Stimulated activated CD4-positive, alpha-beta T cell treated with anti-CD3 and anti-CD28 coated beads, Interleukin-2, amount 100 ng/mL, for 24 hours (primary cell): Measurements from ENCODE around the gene AKR7A3.
"Not testable (repeated sequence)": the region's sequence is repeated elsewhere in the genome, so short reads cannot be mapped to it uniquely, and the experiment has no call there.

Experiments used
- DNase-seq, 2 donors: peaks; one replicate each; pipeline ENCODE4 v3.0.0-alpha.2; 2020

The AKR7A3 gene

DNA sequence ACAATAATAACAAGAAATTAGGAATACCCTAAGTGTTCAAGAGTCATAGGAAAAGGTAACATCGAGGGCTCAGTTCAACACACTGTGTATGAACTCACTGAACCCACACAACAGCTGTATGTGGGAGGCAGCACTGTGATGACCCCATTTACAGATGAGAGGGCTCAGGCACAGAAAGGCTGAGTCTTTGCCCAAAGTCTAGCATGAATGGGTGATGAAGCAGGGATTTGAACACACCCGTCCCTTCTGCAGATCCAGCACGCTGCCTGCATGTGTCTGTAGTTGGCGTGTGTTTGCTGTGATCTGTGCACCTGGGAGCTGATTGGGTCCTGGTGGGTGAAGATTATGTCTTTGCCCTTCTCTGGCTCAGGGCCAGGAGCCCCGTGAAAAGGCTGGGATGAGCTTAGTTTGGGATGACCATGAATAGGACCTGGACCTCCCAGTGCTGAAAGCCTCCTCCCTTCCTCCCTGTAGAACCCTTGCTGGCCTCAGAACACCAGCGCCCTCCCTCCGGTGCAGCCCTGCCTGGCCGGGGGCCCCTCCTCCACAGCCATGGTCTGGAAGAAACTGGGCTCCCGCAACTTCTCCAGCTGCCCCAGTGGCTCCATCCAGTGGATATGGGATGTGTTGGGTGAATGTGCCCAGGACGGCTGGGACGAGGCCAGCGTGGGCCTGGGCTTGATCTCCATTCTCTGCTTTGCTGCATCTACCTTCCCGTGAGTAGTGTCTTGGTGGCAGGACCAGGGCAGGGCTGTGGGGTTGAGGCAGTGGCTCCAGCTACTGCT lies 28.7 kb upstream of the AKR7A3 start:
- DNase-seq, result no peak

DNA sequence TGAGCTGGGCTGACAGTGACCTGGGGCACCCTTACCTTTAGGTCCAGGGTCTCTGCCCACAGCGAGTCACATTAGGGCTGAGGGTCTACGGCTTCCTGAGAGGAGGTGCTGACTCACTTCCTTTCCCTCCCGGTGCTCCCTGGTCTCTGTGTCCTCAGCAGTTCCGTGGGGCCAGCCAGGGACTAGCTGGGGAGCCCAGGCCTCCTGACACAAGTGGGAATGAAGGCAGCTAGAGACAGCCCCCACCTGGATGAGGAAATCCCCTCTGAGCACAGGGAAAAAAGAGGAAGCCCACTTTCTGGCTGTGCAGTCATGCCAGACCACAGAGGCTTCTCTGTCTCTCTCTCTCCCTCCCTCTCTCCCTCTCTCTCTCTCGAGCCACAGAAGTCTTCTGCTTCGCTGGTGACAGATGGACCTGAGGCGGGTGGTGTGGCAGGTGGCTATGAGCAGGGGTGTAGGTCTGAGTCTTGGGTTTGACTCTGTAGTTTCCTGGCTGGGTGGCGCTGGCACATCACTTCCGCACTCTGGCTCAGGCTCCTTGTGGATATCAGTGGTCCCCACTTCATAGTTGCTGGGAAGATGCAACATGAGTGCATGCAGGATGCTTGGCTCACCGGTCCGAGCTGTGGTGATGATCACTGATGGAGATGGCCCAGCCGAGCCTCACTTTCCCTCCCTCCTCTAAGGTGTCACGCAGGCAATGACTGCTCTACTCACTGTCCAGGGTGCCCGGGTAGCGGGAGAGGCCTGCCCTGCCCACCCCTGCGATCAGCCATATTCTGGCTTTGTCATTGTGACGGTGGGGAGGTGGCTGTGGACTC lies 27.0 kb upstream of the AKR7A3 start:
- DNase-seq, result no peak

DNA sequence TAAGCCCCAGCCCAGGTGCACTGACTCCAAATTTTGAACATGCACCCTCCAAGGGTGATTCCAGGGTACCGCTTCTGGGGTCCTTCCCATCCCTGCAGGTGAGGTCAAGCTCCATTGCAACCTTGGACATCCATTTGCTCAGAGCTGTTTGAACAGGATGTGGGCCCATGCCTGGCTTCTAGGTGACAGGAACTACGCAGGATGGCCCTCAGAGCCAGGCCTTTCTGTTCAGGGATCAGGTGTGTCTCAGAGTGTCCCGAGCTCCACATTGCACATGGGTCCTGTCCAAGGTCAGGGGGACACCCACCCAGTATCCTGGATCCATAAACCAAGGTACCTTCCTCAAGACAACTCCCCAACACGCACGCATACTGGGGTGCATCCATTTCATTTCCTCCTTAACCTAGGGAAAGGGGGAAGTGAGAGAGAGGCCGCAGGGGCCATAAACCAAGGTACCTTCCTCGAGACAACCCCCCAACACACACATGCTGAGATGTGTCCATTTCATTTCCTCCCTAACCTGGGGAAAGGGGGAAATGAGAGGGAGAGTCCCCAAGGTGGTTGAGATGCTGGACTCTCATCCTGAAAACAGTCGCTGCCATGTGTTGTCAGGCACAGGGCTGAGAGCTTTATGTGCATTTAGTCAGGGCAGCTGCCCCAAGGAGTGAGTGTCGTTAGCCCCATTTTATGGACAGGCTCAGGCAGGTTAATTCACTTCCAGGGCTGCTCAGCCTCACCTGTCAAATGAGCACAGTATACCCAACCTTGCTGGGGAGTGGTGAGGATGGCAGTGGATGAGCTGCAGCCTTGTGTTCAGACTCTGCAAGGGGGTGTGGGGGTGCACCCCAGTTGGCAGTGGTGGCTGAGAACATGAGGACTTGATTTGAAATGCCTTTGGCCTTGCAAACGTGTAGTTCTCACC lies 25.7 kb upstream of the AKR7A3 start:
- no peak for DNase-seq

DNA sequence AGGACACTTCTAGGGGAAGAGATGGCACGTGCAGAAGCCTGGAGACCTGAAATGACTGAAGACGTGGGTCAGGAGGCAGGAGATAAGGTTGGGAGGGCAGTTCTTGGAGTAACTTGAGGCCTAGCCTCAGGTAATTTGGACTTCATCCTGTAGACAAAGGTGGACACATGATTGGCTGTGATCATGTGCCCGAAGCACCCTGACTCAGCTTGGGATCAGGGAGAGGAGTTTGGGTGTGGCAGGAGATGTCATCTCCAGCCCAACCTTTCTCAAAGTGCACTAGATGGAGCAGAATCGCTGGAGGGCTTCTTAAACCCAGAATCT lies 25.0 kb upstream of the AKR7A3 start:
- DNase-seq, result no peak

DNA sequence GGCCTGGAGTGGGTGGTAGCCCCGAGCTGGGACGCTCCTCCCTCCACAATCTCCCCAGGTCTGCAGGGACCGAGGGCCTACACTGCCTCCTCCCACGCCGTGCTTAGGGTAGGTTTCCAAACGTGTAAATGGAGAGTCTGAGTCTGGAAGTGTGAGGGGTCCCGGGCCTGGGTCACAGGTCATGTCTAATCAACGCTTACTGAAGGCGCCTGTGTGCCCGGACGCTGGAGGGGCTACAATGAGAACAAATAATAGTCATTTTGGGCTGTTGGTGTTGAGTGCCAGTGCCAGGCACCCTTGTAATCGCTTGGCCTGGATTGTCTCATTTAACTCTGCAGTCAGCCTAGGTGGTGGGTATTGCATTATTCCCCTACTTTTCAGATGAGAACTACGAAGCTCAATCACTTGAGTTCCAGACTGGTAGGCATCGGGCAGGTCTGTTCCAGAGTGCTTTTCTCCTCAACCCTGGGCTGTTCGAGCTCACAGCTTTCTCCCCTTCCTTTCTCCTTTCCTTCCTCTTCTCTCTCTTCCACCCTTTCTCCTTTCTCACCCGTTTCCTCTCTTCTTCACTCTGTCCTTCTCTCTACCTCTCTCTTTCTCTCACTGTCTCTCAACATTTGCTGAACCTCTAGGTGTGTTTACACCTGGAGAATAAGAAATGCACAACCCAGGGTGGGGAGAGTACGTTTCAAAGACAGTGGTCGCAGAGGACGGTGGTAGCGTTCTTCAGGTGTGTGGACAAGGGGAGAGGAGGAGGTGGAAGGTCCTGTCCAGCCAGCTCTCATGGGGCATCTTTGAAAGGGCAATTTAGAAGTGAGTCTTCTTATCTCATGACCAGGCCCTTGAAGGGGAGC lies 24.4 kb upstream of the AKR7A3 start:
- DNase-seq, result no peak

DNA sequence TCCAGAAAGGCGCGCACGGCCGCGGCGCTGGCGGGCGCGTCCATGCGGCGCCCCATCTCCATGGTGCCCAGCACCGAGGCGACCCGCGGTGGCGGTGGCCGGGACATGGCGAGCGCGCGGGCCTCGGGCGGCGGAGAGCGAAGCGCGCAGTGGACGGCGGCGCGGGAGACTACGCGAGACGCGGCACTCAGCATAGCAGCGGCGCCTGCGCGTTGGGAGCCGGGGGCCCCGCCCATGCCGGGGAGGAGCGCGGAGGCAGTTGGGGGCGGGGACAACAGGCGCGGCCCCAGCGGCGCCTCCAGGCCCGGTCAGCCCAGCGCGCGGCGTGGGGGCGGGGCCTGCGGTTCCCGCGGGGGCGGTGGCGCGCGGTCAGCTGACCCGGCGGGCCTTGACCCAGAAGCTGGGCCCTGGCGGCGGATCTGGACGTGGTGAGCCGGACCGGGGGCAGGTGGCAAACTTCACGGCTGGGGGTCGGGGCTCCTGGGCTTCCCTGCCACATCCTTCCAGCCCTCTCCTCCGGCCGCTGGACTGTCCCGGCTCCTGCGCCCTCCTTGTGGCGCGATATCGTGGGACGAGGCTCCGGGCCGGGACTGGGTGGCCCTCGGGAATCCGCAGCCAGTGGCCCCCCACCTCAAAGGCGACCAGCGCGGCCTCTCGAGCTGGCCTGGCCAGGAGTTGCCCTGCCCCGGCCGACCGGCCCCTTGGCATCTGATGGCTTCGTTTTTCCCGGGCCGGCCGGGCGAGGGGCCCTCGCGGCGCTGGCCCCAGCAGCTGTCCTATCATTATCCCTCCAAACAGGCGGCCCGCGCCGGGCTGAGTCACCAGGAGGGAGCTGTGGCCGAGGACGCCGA lies 23.6 kb upstream of the AKR7A3 start, which contains the start of the genes AKR7A2 and SLC66A1:
TSS of gene AKR7A2 (minus strand) at position 214 of the 851 bp plus-strand sequence. CDS start at position 194, 20 bp downstream.
TSS of gene SLC66A1 (plus strand) at position 396 of the 851 bp plus-strand sequence. CDS start 5,352 bp downstream, outside the sequence.
- peak; percentile 91 to 92 for DNase-seq

DNA sequence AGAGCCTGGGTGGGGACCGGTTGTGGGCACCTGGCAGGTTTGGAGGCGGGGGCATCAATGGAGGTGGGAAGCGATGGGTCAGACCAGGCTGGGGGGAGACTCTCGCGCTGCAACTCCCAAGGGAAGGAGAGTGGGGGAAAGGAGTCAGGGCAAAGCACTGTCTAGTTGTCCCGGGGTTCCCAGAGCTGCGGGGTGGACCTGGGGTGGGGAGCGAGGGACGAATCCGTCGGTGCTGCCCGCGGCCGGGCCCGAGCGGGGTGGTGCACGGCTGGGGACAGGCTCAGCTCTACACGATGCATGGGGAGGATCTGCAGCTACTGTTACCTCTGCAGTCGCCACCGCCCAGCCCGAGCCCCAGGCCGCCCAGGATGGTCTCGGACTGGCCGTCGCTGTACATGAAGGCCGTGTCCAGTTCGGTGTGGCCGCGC lies 22.9 kb upstream of the AKR7A3 start:
- peak; percentile 25 to 35 for DNase-seq

DNA sequence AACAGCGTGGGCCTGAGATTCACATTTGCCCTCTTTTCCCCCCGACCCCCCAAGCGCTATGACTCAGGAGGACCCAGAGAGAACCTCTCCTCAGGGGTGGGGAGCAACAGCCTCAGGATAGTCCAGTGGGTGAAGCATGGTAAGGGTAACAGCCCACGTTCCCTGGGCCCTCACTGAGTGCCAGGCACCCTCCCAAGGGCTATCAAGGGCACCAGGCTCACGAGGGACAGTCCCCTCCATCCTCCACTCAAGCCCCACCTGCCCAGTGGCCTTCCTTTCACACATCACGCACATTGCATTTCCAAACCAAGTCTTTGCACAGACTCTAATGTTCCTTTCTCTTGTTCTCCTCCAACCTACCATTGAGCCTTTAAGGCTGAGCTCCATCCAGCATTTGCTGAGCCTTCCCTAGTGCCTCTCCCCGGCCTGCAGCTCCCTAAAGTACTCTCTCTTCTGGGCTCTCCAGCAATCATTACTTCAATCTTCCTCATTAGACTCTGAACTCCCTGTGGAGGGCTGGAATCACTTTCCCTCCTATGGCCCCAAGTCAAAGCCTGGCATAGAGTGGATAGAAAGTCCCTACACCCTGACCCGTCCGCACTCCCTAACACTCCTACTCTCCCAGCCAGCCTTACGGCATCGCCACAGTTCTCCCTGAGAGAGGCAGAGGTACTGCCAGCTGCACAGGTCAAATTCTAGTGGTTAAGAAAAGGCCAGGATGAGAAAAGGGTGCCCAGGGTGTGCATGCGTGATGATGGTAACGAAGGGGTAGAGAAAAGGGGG lies 22.3 kb upstream of the AKR7A3 start:
- DNase-seq, result no peak

DNA sequence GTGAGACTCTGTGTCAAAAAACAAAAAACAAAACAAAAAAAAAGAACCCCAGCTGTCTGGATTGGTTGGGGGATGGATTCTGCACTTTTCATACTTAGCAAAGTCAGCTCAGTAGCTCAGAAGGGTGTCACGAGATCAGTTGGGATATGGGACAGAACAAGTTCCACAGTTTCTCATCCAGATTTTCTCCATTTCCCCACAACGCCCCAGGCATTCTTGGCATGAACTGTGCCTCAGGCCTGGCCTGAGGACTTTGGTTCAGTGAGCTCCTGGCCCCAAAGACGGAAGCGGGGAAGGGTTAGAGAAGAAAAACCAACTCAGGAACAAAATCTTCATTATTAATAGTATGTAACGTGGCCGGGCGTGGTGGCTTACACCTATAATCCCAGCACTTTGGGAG lies 21.5 kb upstream of the AKR7A3 start:
- no peak for DNase-seq

DNA sequence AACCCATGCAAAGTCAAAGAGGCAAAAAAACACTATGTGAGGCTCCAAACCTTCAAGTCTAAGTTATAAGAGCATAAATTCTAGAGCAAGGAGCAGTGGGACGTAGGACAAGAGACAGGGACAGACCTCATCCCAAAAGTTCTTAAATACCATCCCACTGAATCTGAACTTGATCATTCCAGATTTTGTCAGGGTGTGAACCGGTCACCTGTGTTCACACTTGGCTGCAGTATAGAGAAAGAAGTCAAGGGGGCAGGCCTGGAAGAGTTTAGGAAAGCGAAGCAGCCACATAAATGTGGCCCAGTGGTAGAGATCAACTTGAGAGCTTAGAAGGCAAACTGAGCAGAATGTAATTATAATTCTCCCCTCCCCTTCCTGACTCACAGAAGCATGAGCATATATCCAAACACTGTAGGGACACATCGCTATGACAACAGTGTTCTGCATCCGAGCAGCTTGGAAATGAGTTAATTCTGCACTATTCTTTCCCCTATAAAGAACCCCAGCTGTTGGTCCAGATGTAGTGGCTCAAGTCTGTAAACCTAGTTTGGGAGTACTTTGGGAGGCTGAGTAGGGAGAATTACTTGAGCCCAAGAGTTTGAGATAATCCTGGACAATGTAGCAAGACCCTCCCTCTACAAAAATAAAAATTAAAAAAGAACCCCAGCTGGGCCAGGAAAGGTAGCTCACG lies 20.7 kb upstream of the AKR7A3 start:
- DNase-seq, result no peak

DNA sequence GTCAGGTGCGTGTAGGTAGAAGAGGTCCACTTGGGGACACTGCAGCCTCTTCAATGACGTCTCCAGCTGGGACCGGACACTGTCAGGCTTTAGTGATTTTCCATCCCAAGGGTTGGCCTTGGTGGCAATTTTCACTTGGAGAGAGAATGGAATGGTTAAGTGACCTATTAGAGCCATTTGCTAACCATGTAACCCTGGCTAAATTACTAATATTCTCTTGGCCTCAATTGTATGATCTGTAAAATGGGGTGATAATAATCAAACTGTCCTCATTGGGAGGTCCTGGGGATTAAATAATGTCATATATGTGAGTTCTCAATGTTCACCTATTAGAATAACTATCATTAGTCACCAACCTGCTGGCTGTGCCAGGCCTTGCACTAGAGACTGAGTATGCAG lies 19.9 kb upstream of the AKR7A3 start:
- DNase-seq, result no peak

DNA sequence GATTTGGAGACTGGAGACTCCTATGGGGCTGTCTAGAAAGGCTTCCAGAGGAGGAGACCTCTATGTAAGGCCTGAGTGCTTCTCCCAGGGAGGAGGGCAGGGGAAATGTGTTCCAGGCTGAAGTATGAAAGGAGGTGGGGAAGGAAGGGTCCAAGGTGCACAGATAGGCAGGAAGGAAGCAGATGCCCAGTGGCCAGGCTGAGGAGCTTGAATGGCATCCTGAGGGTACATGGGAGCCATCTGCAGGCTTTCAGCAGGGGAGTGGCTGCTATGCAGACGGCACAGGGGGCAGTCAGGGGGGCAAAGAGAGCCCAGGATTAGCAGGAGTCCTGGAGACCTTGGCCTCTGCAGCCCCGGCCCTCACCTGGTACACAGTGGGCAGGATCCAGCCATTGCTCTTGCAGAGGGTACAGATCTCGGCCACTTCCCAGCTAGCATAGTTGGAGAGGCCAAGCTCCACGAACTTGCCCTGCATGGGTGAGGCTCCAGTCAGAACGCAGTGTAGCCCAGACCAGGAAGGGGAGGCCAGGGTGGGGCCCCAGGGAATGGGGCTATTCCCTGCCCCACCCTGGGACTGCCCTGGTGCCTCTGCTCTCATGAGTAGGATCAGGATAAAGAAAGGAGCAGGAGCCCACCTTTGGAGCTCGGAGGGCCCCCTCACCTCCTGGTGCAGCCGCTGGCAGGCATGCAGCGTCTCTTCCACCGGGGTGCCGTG lies 19.4 kb upstream of the AKR7A3 start:
- DNase-seq, result no peak

DNA sequence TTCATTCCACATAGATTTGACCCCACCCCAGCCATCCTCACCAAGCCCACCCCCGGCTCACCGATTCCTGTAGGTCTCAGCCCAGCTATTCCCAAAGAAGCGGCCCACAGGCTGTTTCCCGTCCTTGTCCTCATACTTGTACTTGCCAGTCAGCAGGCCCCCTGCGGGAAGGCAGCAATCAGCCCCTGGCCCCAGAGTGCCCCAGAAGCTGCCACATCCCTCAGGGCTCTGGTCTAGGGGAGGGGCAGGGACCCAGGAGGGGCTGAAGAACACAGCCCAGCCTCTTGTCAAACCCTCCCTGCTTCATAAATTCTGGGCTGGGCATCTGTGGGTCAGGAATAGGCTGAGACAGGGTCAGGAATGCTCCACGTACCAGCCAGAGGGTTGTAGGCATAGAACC lies 18.4 kb upstream of the AKR7A3 start:
- no peak for DNase-seq

DNA sequence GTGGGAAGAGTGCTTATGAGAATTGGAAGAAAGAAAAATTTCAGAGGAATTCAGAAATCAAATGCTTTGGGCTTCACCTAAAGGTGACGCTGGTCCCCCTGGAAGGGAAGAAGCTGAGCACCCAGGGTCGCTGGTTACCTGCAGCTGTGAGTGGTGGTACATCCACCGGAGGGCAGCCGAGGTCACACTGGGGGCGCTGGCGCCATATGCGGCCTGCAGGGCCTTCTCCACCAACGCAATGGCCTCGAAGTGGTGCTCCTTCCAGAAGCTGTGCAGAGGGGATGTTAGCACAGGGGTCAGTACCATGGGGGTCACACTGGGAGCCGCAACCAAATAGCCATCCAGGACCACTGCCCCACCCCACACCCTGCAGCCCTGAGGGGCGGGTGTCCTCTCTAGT lies 17.3 kb upstream of the AKR7A3 start:
- no peak for DNase-seq

DNA sequence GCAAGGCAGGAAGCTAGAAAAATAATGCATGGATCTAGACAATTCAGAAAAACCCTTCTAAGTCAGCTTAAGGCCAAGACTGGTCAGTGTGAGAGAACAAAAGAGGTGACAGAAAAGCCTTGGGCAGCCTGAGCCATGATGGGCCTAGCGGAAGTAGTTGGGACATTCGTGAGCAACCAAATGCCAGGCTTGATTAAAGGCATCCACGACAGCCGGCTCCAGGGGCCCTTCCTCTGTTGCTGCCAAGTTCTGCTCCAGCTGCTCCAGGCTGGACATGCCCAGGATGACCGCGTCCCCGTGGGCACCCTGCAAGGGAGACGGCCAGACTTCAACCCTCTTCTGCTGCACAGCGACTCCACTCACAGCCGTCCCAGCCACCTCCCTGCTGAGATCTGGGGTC lies 15.5 kb upstream of the AKR7A3 start:
- DNase-seq, result not testable (repeated sequence)

DNA sequence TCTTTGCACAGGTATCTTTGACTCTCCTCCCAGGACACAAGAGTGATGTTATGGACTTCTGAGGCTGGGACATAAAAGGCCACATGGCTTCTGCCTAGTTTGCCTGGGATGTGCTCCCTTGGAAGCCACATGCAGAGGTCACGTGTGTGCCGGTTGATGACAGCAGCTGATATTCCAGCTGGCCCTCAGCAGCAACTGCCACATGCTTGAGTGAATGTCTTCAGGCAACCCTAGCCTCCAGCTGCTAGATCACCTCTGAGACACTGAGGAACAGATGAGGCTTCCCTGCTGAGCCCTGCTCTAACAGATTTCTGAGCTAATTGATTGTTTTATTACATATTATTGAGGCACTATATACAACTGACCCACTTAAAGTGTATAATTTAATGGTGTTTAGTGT lies 11.6 kb upstream of the AKR7A3 start:
- no peak for DNase-seq

DNA sequence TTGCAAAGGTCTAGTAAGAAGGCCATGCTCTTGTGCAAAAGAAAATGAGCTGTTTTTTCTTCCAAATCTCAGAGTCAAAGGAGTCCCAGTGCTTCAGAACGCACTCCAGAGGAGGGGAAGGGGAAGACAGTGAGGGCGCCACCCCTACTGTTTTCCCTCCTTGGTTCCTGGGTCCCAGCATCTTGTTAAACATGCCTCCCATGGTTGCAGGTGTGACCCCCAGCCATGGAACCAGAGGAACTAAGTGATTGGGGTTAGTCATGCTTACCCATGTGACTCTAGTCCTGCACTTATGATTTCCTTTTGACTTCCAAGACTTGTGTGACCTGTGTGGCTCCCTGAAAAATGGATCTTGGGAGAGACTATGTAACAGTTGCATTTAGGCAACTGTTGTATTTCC lies 6.1 kb upstream of the AKR7A3 start:
- DNase-seq, result no peak

DNA sequence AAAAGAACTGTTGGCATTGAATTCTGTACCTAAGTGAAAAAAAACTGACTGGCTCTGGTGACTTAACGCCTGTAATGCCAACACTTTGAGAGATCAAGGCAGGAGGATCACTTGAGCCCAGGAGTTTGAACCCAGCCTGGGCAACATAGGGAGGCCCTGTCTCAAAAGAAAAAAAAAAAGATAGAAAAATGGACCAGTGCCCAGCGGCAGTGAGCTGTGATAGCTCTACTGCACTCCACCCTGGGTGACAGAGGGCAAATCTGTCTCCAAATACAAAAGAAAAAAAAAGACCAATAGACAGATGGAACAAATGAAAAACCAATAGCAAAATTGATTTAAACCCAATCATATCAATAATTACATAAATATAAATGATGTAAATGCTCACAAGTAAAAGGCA lies 674 bp upstream of the AKR7A3 start:
- DNase-seq, result no peak
